Liver (tissue), 3 donors: ENCODE measurements around the gene CCNE1.

Source experiments
- EGR1 ChIP-seq, 2 donors: IDR thresholded peaks; 2 replicates each; pipeline ENCODE4 v1.6.1; 2016 to 2018; ENCODE audit warnings: antibody characterized with exemption in 2 of 2, low read depth in 2 of 2
- JUND ChIP-seq, 2 donors: IDR thresholded peaks; 2 replicates each; pipeline ENCODE4 v1.6.1; 2016; ENCODE audit warnings: antibody characterized with exemption in 2 of 2
- MAX ChIP-seq: IDR thresholded peaks from 2 replicates; pipeline ENCODE4 v1.6.1; 2016; ENCODE audit warnings: antibody characterized with exemption
- RAD21 ChIP-seq, 2 donors: IDR thresholded peaks; 2 replicates each; pipeline ENCODE4 v1.6.1; 2016; ENCODE audit warnings: antibody characterized with exemption in 2 of 2, mild to moderate bottlenecking in 2 of 2
- YY1 ChIP-seq: IDR thresholded peaks from 2 replicates; pipeline ENCODE4 v1.6.1; 2016; ENCODE audit warnings: antibody characterized with exemption, mild to moderate bottlenecking
- TF ChIP-seq, protein P1 (sequence below): fragments of 150-350 bp; IDR thresholded peaks from 2 replicates; pipeline ENCODE4 v1.5.1; 2017; ENCODE audit warnings: improper control_type of control experiment, low read depth, low read length; ENCODE audit not compliant: missing input control
- donor health status: healthy.
- donor health status: healthy.

GRCh38 chr19:29798774-29799497 is 12.9 kb upstream of the CCNE1 start:
- TF ChIP-seq, protein P1, sequence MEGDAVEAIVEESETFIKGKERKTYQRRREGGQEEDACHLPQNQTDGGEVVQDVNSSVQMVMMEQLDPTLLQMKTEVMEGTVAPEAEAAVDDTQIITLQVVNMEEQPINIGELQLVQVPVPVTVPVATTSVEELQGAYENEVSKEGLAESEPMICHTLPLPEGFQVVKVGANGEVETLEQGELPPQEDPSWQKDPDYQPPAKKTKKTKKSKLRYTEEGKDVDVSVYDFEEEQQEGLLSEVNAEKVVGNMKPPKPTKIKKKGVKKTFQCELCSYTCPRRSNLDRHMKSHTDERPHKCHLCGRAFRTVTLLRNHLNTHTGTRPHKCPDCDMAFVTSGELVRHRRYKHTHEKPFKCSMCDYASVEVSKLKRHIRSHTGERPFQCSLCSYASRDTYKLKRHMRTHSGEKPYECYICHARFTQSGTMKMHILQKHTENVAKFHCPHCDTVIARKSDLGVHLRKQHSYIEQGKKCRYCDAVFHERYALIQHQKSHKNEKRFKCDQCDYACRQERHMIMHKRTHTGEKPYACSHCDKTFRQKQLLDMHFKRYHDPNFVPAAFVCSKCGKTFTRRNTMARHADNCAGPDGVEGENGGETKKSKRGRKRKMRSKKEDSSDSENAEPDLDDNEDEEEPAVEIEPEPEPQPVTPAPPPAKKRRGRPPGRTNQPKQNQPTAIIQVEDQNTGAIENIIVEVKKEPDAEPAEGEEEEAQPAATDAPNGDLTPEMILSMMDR, result no peak
- TF ChIP-seq MAX (no peak), YY1 (no peak), JUND (IDR thresholded peaks at IDR 0.05) (no peak), RAD21 (IDR thresholded peaks at IDR 0.05) (no peak), EGR1 (IDR thresholded peaks at IDR 0.05; ENCODE audit: low read depth in 2 of 2) (no peak)
